Measurements from ENCODE around the gene COBL.

DNA sequence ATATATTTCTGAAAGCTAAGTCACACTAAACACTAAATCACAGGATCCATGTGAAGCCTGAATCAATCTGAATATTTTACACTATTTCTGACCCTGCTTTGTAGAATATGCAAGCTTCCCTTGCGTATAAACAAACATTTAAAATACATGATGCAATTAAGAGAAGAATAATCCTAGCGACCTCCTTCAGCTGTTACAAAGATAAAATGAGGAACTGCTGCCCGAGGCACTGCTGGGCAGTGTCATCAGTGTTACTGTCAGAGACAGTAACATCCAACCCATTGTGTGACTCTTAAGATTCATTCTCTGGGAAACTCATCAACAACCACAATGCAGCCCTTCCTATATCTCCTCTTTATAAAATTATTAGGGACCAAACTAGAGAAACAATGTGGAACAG is 61.6 kb downstream of the COBL start:
- TF ChIP-seq, protein P1, sequence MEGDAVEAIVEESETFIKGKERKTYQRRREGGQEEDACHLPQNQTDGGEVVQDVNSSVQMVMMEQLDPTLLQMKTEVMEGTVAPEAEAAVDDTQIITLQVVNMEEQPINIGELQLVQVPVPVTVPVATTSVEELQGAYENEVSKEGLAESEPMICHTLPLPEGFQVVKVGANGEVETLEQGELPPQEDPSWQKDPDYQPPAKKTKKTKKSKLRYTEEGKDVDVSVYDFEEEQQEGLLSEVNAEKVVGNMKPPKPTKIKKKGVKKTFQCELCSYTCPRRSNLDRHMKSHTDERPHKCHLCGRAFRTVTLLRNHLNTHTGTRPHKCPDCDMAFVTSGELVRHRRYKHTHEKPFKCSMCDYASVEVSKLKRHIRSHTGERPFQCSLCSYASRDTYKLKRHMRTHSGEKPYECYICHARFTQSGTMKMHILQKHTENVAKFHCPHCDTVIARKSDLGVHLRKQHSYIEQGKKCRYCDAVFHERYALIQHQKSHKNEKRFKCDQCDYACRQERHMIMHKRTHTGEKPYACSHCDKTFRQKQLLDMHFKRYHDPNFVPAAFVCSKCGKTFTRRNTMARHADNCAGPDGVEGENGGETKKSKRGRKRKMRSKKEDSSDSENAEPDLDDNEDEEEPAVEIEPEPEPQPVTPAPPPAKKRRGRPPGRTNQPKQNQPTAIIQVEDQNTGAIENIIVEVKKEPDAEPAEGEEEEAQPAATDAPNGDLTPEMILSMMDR (IDR thresholded peaks at IDR 0.05; ENCODE audit: extremely low read depth in 1 of 2, insufficient read depth in 1 of 2, low read depth in 1 of 2, low read length in 2 of 2), result no peak
- TF ChIP-seq POLR2AphosphoS5 (IDR thresholded peaks at IDR 0.05; ENCODE audit: insufficient read depth, low read depth, low read length) (no peak), JUN (IDR thresholded peaks at IDR 0.05; ENCODE audit: borderline replicate concordance, insufficient read depth, insufficient read length, low read depth) (no peak), EZH2 (IDR thresholded peaks at IDR 0.05; ENCODE audit: borderline replicate concordance, low read depth, low read length, severe bottlenecking) (no peak), MYC (IDR thresholded peaks at IDR 0.05; ENCODE audit: low read depth, low read length) (no peak), POLR2A (IDR thresholded peaks at IDR 0.05; ENCODE audit: low read depth, low read length) (no peak), GATA2 (IDR thresholded peaks at IDR 0.05; ENCODE audit: insufficient read depth, insufficient read length, low read depth, low read length) (no peak), FOS (IDR thresholded peaks at IDR 0.05; ENCODE audit: borderline replicate concordance, insufficient read depth, low read length) (no peak)
- TF ChIP-seq, protein P2, sequence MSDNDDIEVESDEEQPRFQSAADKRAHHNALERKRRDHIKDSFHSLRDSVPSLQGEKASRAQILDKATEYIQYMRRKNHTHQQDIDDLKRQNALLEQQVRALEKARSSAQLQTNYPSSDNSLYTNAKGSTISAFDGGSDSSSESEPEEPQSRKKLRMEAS (IDR thresholded peaks at IDR 0.05; ENCODE audit: insufficient read depth, insufficient read length), result no peak
